ENCODE data around the gene RB1.

RB1 gene

DNA sequence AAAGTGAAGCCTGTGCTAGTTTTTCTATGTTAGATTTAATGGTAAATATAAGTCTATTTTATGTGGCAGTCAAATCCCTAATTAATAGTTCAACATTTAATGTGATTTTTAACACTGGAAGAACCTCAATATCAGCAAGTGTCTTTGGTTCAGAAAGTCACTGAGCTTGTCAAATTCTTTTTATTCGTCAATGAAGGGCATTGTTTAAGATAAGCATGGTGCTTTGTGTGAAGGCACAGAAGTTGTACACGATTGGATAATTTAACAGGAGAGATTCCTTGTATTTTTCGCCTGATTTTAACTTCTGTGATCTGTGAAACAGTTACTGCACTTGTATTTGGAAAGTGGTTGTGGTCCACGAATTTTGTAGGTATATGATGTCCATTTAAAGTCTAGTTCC lies 30.2 kb upstream of the RB1 start:
- Histone ChIP-seq H3K9ac (no peak overlapping the region), H2AFZ (ENCODE audit: low read depth) (no peak overlapping the region), H3K27me3 (ENCODE audit: insufficient read depth, low read depth) (no peaks in the 10 kb centered on the region), H3K4me1 (ENCODE audit: low read depth, poor library complexity, severe bottlenecking) (no peaks in the 10 kb centered on the region), H3K27ac (no peak overlapping the region), H3K4me3 (IDR thresholded peaks at IDR 0.05; ENCODE audit: insufficient read depth, low read depth, low read length) (no peak overlapping the region), H4K20me1 (ENCODE audit: insufficient read depth) (no peaks in the 10 kb centered on the region), H3K79me2 (ENCODE audit: insufficient read depth, low read depth) (no peaks in the 10 kb centered on the region), H3K4me2 (no peak overlapping the region), H3K36me3 (ENCODE audit: insufficient read depth) (no peaks in the 10 kb centered on the region)
- TF ChIP-seq, protein P1, sequence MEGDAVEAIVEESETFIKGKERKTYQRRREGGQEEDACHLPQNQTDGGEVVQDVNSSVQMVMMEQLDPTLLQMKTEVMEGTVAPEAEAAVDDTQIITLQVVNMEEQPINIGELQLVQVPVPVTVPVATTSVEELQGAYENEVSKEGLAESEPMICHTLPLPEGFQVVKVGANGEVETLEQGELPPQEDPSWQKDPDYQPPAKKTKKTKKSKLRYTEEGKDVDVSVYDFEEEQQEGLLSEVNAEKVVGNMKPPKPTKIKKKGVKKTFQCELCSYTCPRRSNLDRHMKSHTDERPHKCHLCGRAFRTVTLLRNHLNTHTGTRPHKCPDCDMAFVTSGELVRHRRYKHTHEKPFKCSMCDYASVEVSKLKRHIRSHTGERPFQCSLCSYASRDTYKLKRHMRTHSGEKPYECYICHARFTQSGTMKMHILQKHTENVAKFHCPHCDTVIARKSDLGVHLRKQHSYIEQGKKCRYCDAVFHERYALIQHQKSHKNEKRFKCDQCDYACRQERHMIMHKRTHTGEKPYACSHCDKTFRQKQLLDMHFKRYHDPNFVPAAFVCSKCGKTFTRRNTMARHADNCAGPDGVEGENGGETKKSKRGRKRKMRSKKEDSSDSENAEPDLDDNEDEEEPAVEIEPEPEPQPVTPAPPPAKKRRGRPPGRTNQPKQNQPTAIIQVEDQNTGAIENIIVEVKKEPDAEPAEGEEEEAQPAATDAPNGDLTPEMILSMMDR (conservative IDR thresholded peaks at IDR 0.05; ENCODE audit: low read depth, low read length), result no peak

DNA sequence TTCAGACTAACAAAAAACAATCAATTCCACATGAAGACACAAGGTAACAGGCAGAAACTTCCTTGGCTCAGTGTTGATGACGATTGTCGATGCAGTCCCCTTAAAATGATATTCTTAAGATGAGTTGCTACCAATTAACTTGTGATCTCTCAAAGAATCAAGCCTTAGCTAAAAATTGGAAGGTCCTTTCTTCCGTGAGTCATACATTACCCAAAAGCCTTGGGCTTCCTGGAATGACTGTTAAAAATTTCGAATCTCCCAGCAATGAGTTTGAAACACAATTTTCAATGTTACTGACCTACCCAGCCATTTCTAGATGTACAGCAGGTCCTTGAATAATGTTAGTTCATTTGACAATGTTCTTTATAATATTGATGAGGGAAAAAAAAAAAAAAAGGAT lies 28.0 kb upstream of the RB1 start:
- no peaks in the 10 kb centered on the region for H3K4me1 ChIP-seq (ENCODE audit: low read depth, poor library complexity, severe bottlenecking)
- H3K4me2 ChIP-seq, result no peak overlapping the region
- TF ChIP-seq, protein P1 (conservative IDR thresholded peaks at IDR 0.05; ENCODE audit: low read depth, low read length), result no peak
- H3K79me2 ChIP-seq (ENCODE audit: insufficient read depth, low read depth), result no peaks in the 10 kb centered on the region
- no peak overlapping the region for H2AFZ ChIP-seq (ENCODE audit: low read depth)
- H3K27me3 ChIP-seq (ENCODE audit: insufficient read depth, low read depth), result no peaks in the 10 kb centered on the region
- no peaks in the 10 kb centered on the region for H4K20me1 ChIP-seq (ENCODE audit: insufficient read depth)
- no peak overlapping the region for H3K9ac ChIP-seq
- no peaks in the 10 kb centered on the region for H3K36me3 ChIP-seq (ENCODE audit: insufficient read depth)
- no peak overlapping the region for H3K4me3 ChIP-seq (IDR thresholded peaks at IDR 0.05; ENCODE audit: insufficient read depth, low read depth, low read length)
- no peak overlapping the region for H3K27ac ChIP-seq

DNA sequence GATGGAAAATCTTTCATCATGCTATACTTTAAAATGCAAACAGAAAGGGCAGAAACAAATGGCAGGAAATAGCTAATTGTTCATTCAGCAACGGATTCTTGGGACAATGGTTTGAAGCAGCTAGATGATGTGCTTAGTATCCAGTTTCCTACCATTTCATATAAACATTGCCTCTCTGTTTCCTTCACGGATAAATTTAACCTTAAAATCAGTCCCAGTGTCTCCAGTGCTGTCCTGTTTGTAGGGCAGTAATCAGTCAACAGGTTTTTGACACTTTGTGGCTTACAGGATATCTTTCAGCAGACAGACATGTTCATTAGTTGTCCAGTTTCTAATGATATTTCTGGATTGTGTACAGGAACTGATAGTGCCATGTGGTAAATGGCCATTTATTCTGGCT lies 24.7 kb upstream of the RB1 start:
- Histone ChIP-seq H3K4me2 (no peak overlapping the region), H4K20me1 (ENCODE audit: insufficient read depth) (no peaks in the 10 kb centered on the region), H3K4me3 (IDR thresholded peaks at IDR 0.05; ENCODE audit: insufficient read depth, low read depth, low read length) (no peak overlapping the region), H3K27ac (no peak overlapping the region), H3K36me3 (ENCODE audit: insufficient read depth) (no peaks in the 10 kb centered on the region), H3K27me3 (ENCODE audit: insufficient read depth, low read depth) (no peaks in the 10 kb centered on the region), H3K9ac (no peak overlapping the region), H3K4me1 (ENCODE audit: low read depth, poor library complexity, severe bottlenecking) (no peaks in the 10 kb centered on the region), H3K79me2 (ENCODE audit: insufficient read depth, low read depth) (no peaks in the 10 kb centered on the region), H2AFZ (ENCODE audit: low read depth) (no peak overlapping the region)
- TF ChIP-seq, protein P1 (conservative IDR thresholded peaks at IDR 0.05; ENCODE audit: low read depth, low read length), result no peak

DNA sequence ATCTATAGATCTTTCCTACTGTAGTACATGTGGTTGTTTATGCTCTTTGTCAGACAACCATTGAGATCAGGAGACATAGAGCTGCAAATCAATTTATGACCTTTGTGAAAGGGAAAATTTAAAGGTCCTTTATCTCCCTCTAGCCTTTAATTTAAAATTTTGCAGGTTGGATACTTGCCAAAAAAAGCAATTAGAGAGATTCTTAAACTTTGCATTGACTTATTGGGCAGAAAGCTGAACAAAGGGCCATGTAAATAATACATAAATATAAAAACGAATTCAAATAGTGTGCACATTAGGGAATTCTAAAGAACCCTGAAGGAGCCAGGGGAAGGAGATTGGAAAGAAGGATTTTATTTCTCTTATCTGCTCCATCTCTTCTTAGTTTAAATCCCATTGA lies 22.0 kb upstream of the RB1 start:
- Histone ChIP-seq H3K9ac (no peak overlapping the region), H3K4me1 (ENCODE audit: low read depth, poor library complexity, severe bottlenecking) (peaks cover 3% of the 10 kb centered on the region), H4K20me1 (ENCODE audit: insufficient read depth) (no peaks in the 10 kb centered on the region), H3K36me3 (ENCODE audit: insufficient read depth) (no peaks in the 10 kb centered on the region), H3K79me2 (ENCODE audit: insufficient read depth, low read depth) (no peaks in the 10 kb centered on the region), H3K4me3 (IDR thresholded peaks at IDR 0.05; ENCODE audit: insufficient read depth, low read depth, low read length) (no peak overlapping the region), H3K4me2 (no peak overlapping the region), H2AFZ (ENCODE audit: low read depth) (no peak overlapping the region), H3K27ac (no peak overlapping the region), H3K27me3 (ENCODE audit: insufficient read depth, low read depth) (no peaks in the 10 kb centered on the region)
- TF ChIP-seq, protein P1 (conservative IDR thresholded peaks at IDR 0.05; ENCODE audit: low read depth, low read length), result no peak

DNA sequence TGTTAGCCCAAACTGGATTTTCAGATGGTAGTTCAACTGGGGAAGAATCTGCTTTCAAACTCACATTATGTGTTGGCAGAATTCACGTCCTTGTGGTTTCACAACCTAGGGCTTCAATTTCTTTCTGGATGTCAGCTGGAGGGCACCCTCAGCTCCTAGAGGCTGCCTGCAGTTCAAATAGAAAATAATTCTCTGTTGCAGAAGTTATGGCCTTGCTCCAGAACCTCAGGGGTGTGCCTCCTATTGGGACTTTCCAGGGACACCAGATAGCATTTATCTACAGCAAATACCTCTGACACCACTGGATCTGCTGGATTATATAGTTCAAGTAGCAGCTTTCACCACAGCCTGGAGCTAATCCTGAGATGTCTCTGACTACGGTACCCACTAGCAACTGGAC lies 11.8 kb upstream of the RB1 start:
- Histone ChIP-seq H3K79me2 (ENCODE audit: insufficient read depth, low read depth) (no peaks in the 10 kb centered on the region), H3K9ac (no peak overlapping the region), H3K4me1 (ENCODE audit: low read depth, poor library complexity, severe bottlenecking) (peaks cover 16% of the 10 kb centered on the region), H4K20me1 (ENCODE audit: insufficient read depth) (no peaks in the 10 kb centered on the region), H3K27ac (no peak overlapping the region), H3K27me3 (ENCODE audit: insufficient read depth, low read depth) (no peaks in the 10 kb centered on the region), H3K36me3 (ENCODE audit: insufficient read depth) (no peaks in the 10 kb centered on the region), H3K4me2 (no peak overlapping the region), H2AFZ (ENCODE audit: low read depth) (no peak overlapping the region), H3K4me3 (IDR thresholded peaks at IDR 0.05; ENCODE audit: insufficient read depth, low read depth, low read length) (no peak overlapping the region)
- TF ChIP-seq, protein P1 (conservative IDR thresholded peaks at IDR 0.05; ENCODE audit: low read depth, low read length), result no peak
